ENCODE measurements around the gene PIM1.

PIM1 gene

GRCh38 chr6:37222992-37223391 lies 53.0 kb downstream of the PIM1 start:
- no peak for DNase-seq (ENCODE audit: low spot score)

Data from AG20443 (cell line).